HG02763 (cell line): ENCODE measurements around the gene MARK4.
"Not testable (repeated sequence)": the region's sequence is repeated elsewhere in the genome, so short reads cannot be mapped to it uniquely, and the experiment has no call there.

ENCODE experiments used
- ATAC-seq: cut with Tn5 transposase; IDR thresholded peaks from one replicate; pipeline ENCODE4 v1.9.1; 2021; ENCODE audit warnings: mild to moderate bottlenecking, moderate library complexity; ENCODE audit not compliant: unreplicated experiment

MARK4 gene

GRCh38 chr19:45243144-45243732, 7.8 kb upstream of the MARK4 start:
- no peak for ATAC-seq

DNA sequence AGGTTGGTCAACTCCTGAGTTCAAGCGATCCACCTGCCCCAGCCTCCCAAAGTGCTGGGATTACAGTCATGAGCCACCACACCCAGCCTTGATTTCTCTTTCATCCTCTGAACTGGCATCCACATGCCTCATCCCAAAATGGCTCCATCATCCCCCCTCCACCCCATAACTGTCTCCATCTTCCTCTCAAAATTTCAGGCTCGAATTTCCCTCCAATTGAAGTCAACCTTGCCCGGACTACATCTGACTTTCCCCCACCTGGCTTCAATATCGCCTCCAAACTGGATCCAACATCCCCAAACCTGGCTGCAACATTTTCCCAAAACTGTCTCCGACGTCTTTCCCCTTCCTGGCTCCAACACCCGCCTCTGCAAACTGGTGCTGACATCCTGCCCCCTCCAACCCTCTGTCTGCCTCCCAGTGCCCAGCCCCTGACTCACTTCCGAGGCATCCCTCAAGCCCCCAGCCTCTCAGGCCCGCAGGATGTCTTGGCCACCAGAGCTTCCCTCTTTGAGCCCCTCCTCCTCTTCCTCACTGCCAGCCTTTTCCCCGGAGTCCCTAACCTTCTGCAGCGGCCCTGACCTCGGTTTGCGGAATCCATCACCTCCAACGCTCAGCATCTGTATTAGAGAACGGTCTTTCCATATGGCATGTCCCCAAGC, 6.8 kb upstream of the MARK4 start:
- no peak for ATAC-seq

DNA sequence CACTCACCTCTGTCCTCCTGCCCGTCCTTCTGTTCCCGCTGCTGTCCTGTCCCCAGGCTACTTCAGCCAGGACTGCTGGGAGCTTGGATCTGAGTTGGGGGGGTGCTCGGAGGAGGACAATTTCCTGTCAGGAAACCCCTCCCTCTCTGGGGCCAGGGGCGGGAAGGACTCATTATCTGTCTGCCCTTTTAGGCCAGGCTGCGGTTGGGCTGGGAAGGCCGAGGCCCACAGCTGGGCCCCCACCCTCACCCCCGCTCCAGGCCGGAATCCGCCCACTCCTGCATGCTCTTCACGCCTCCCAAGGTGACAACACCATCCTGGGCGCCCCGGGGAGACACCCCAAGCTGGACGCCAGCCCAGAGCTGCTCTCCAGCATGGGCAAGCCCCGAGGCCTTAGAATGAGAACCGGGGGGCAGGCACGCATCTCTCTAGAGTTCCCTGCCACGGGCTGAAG, 5.7 kb upstream of the MARK4 start, which contains the start of gene EXOC3L2:
Gene EXOC3L2, minus strand, starts transcription at position 74 of the 454 bp plus-strand sequence. CDS start 6,362 bp downstream, outside the sequence.
- no peak for ATAC-seq

GRCh38 chr19:45245826-45246225, 5.2 kb upstream of the MARK4 start:
- no peak for ATAC-seq

DNA sequence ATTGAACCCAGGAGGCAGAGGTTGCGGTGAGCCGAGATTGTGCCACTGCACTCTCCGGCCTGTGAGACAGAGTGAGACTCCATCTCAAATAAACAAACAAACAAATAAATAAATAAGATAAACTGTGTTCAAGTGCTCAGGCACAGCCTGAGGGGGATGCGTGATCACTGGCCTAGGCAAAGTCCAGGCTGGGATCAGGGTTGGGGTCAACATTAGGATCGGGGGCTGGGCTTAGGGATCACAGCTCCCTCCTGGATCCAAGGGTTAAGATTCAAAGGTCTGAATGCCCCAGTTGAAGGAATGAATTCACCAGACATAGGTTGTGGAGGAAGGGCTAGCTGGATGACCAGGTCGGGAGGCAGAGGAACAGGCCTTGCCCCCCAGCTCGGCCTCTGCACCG, 3.9 kb upstream of the MARK4 start:
- ATAC-seq, result no peak

- ATAC-seq, result no peak
These were observed 1.6 kb upstream of the MARK4 start for GRCh38 chr19:45249261-45250033.

GRCh38 chr19:45250216-45250831, 747 bp upstream of the MARK4 start:
- ATAC-seq, result no peak

GRCh38 chr19:45251452-45252354, 632 bp downstream of the MARK4 start:
- ATAC-seq, result no peak

GRCh38 chr19:45253396-45254027, 2.4 kb downstream of the MARK4 start:
- no peak for ATAC-seq

- ATAC-seq, result no peak
These were observed 3.0 kb downstream of the MARK4 start for GRCh38 chr19:45254044-45254531.

DNA sequence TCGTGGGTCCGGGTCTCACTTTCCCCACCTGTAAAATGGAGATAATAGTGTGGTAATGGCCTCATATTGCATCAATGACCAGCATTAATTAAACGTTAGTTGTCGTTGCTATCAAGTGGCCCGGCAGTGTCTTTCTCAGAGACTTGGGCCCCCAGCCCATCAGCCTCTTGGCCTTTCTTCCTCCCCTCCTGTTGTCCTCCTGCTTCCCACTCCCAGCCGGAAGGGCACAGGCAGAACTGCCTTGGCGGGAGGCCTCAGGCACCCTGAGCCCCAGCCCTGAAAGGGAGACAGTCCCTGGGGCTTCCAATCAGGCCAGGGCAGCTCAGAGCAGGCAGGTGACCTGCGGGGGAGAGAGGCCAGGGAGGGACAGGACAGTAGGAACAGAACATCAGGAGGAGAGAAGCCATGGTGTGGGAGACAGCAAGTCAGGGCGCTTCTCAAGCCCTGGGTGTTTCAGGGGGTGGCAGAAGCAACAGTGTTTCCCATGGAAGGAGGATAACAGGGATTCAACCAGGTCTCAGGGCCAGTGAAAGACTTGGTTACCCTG, 4.6 kb downstream of the MARK4 start:
- no peak for ATAC-seq

DNA sequence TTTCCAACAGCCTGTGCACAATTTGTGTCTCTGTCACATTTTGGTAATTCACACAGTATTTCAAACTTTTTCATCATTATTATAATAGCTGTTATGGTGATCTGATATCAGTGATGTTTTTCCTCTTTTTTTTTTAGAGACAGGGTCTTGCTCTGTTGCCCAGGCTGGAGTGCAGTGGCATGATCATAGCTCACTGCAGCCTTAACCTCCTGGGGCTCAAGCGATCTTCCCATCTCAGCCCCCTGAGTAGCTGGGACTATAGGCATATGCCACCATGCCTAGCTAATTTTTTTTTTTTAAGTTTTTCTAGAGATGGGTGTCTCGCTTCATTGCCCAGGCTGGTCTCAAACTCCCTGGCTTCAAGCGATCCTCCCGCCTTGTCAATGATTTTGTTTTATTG, 5.8 kb downstream of the MARK4 start:
- no peak for ATAC-seq

DNA sequence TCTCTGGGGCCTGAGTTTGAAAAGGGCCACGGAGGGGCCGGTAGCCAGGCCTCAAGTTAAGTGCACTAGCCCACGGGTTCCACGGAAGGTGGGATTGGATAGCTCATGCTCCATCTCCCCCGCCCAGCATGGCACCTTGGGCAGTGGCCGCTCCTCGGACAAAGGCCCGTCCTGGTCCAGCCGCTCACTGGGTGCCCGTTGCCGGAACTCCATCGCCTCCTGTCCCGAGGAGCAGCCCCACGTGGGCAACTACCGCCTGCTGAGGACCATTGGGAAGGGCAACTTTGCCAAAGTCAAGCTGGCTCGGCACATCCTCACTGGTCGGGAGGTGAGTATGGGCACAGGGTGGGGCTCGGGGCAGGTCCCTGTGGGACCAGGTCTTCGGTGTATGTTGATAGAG, 7.8 kb downstream of the MARK4 start:
- no peak for ATAC-seq

- no peak for ATAC-seq
These were observed 11.5 kb downstream of the MARK4 start for GRCh38 chr19:45262570-45262969.

- no peak for ATAC-seq
These were observed 11.9 kb downstream of the MARK4 start for GRCh38 chr19:45263013-45263412.

DNA sequence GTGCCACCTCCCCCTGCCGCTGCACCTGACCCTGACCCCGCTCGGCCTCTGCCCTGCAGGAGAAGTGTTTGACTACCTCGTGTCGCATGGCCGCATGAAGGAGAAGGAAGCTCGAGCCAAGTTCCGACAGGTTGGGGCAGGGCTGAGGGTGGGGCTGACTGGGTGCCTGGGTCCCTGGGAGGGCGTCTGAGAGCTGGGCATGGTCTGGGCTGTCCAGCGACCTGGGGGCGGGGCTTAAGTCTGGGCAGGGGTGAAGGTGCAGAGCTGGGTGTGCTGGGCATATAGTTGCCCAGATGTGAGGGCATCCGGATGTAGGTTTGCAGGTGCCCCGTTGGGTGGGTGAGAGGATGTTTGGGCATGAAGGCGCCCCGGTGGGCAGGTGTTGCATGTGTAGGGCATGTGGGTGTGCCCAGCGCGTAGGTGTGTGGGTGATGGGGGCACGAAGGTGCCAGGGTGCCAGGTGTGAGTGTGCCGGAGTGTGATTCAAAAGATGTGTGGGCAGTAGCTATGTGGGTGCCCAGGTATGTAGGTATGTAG, 13.8 kb downstream of the MARK4 start:
- ATAC-seq, result no peak

- ATAC-seq, result no peak
These were observed 14.3 kb downstream of the MARK4 start for GRCh38 chr19:45265375-45265774.

GRCh38 chr19:45267296-45267695, 16.2 kb downstream of the MARK4 start:
- no peak for ATAC-seq

GRCh38 chr19:45269939-45270338, 18.9 kb downstream of the MARK4 start:
- not testable (repeated sequence) for ATAC-seq
